Neural crest cell (in vitro differentiated cells): ENCODE data around the gene NCS1. TPM values are rescaled to one million over a fixed set of nuclear protein-coding genes. Genes with fewer than 3 reads are reported as not detected.

ENCODE experiments used
- DNase-seq: peaks from one replicate; pipeline ENCODE4 v3.0.0; 2021; ENCODE audit warnings: low read depth, mixed read lengths, low spot score
- H3K27ac Mint-ChIP-seq: one replicate; pipeline ENCODE4 v1.8.0; 2021; ENCODE audit warnings: mild to moderate bottlenecking, mixed read lengths; ENCODE audit not compliant: unreplicated experiment
- H3K27me3 Mint-ChIP-seq: 2 replicates; pipeline ENCODE4 v1.8.0; 2021; ENCODE audit warnings: low read depth, mild to moderate bottlenecking, mixed read lengths
- H3K36me3 Mint-ChIP-seq: 2 replicates; pipeline ENCODE4 v1.8.0; 2021; ENCODE audit warnings: low read depth, mild to moderate bottlenecking, mixed read lengths
- H3K4me1 Mint-ChIP-seq: 2 replicates; pipeline ENCODE4 v1.8.0; 2021; ENCODE audit warnings: mixed read lengths
- H3K4me3 Mint-ChIP-seq: one replicate; pipeline ENCODE4 v1.8.0; 2021; ENCODE audit warnings: mild to moderate bottlenecking, mixed read lengths
- H3K9me3 Mint-ChIP-seq: 2 replicates; pipeline ENCODE4 v1.8.0; 2021; ENCODE audit warnings: mixed read lengths
- CTCF ChIP-seq: fragments of 200-600 bp; sonication (generic); conservative IDR thresholded peaks from 2 replicates; pipeline ENCODE4 v1.5.0; 2021; ENCODE audit warnings: antibody characterized with exemption, mild to moderate bottlenecking
- total RNA-seq: library from RNA; stranded (reverse); gene quantifications from 2 replicates; pipeline ENCODE4 v1.2.1, GENCODE V29; 2021

NCS1 gene
- total RNA-seq, 1 donor from 2014 or later: 60.1 TPM

- Mint-ChIP-seq H3K36me3 (no peaks in the 10 kb centered on the region), H3K4me1 (peaks cover 17% of the 10 kb centered on the region), H3K4me3 (no peak overlapping the region), H3K27ac (no peak overlapping the region), H3K27me3 (no peaks in the 10 kb centered on the region), H3K9me3 (no peaks in the 10 kb centered on the region)
- TF ChIP-seq CTCF: no peak
- DNase-seq: no peak
Observed at GRCh38 chr9:130198501-130199179, 26.4 kb downstream of the NCS1 start.

GRCh38 chr9:130199605-130200004 is 27.4 kb downstream of the NCS1 start:
- Mint-ChIP-seq H3K9me3 (no peaks in the 10 kb centered on the region), H3K4me1 (peaks cover 18% of the 10 kb centered on the region), H3K27ac (no peak overlapping the region), H3K27me3 (no peaks in the 10 kb centered on the region), H3K4me3 (no peak overlapping the region), H3K36me3 (no peaks in the 10 kb centered on the region)
- TF ChIP-seq CTCF: no peak
- no peak for DNase-seq

DNA sequence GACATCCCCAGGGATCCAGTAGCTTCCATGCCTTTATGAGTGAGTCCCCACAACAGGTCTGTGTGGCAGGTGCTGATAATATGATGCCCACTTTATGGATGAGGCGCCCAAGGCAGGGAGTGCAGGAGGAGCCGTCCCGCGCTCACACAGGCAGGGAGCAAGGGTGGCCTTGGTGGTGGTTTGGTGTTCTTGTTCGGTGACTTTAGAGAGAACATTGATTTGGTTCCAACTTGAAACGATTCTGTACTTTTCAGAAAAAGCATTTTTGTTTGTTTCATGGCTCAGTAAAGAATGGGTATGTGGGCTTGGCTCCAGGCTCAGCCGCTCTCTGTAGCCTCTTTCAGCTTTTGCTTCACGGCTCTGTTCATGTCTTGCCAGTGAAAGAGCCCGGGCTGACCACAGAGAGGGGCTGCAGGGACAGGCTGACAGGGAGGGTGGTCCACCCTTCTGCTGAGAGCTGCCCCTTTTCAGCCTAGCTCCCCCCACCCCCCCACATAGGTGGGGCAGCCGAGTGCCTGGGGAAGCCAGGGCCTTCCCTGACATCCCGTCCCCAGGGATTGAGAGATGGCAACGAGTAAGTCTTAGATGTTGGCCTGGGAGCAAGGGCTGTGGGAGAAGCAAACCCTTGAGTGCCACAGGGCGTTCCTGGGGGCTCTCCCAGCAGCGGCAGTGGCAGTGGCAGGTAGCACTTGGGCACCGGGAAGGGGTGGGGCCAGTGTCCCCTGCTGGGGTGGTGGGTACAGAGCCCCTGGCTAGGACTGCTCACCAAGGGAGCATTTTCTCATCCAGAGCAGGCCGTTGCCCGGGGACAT is 28.0 kb downstream of the NCS1 start:
- Mint-ChIP-seq H3K27me3 (no peaks in the 10 kb centered on the region), H3K9me3 (no peaks in the 10 kb centered on the region), H3K4me3 (no peak overlapping the region), H3K27ac (no peak overlapping the region), H3K36me3 (no peaks in the 10 kb centered on the region), H3K4me1 (peaks cover 22% of the 10 kb centered on the region)
- no peak for DNase-seq
- TF ChIP-seq CTCF: no peak

DNA sequence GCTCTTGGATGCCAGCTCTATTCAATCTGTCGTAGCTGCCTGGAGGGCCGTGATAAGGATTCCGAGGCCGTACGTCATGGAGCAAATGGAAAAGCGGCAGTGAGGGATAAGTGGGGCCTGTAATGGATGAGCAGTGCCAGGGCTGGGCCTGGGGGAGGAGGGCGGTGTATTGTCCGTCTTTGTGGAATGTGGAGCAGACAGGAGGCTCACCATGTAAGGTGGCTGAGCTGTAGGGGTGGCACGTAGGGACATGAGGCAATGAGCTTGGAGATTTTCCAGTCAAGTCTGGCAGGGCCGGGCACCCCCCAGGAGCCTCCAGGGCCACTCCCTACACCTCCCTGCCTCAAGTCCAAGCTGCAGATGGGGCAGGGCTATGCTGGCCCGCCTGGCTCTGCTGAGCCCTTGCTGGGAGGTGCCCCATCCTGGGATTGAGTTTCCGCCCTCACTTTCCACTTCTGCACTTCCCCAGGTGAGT is 29.2 kb downstream of the NCS1 start:
- H3K27me3 Mint-ChIP-seq: no peaks in the 10 kb centered on the region
- no peak for TF ChIP-seq CTCF
- no peaks in the 10 kb centered on the region for H3K9me3 Mint-ChIP-seq
- no peak overlapping the region for H3K27ac Mint-ChIP-seq
- DNase-seq: no peak
- H3K4me1 Mint-ChIP-seq: peaks cover 22% of the 10 kb centered on the region
- no peaks in the 10 kb centered on the region for H3K36me3 Mint-ChIP-seq
- H3K4me3 Mint-ChIP-seq: no peak overlapping the region

DNA sequence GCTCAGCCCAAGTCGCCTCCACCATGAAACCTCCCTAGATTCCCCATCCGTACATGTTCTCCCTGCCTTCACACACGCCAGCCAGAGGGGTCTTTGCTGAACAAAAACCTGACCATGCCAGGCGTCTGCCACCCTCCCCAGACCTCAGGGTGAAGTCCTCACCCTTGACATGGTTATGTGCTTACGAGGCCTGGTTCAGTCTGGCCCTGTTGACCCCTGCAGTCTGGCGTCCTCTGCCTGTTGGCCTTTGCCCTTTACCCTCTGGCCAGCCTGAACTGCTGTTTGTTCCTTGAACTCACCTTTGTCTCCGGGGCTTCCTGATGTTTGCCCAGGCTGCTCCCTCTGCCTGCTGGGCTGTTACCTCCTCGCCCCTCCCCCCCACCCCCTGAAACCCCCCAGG is 29.8 kb downstream of the NCS1 start:
- H3K9me3 Mint-ChIP-seq: no peaks in the 10 kb centered on the region
- H3K27ac Mint-ChIP-seq: no peak overlapping the region
- H3K27me3 Mint-ChIP-seq: no peaks in the 10 kb centered on the region
- no peak for DNase-seq
- H3K4me3 Mint-ChIP-seq: no peak overlapping the region
- TF ChIP-seq CTCF: no peak
- no peaks in the 10 kb centered on the region for H3K36me3 Mint-ChIP-seq
- H3K4me1 Mint-ChIP-seq: peaks cover 22% of the 10 kb centered on the region
